Activated CD4-positive, alpha-beta T cell treated with anti-CD3 and anti-CD28 coated beads, Interleukin-2, amount 10 ng/mL, durations not matched to agents 24 days and 14 days (primary cell): Measurements from ENCODE around the gene BPGM. TPM values are rescaled to one million over a fixed set of nuclear protein-coding genes. Genes with fewer than 3 reads are reported as not detected.
"Not testable (repeated sequence)": the region's sequence is repeated elsewhere in the genome, so short reads cannot be mapped to it uniquely, and the experiment has no call there.

Experiments used
- DNase-seq: peaks from one replicate; pipeline ENCODE4 v3.0.0; 2022
- H3K27ac Mint-ChIP-seq: one replicate; pipeline ENCODE4 v1.8.0; 2022; ENCODE audit warnings: mild to moderate bottlenecking, mixed read lengths
- H3K27me3 Mint-ChIP-seq: one replicate; pipeline ENCODE4 v1.8.0; 2022; ENCODE audit warnings: mixed read lengths
- H3K36me3 Mint-ChIP-seq: one replicate; pipeline ENCODE4 v1.8.0; 2022; ENCODE audit warnings: low read depth, mild to moderate bottlenecking, mixed read lengths
- H3K4me1 Mint-ChIP-seq: one replicate; pipeline ENCODE4 v1.8.0; 2021; ENCODE audit warnings: mixed read lengths
- H3K4me3 Mint-ChIP-seq: one replicate; pipeline ENCODE4 v1.8.0; 2022; ENCODE audit warnings: mild to moderate bottlenecking, moderate library complexity, mixed read lengths
- H3K9me3 Mint-ChIP-seq: one replicate; pipeline ENCODE4 v1.8.0; 2021; ENCODE audit warnings: mixed read lengths
- intact Hi-C: fragments of 100-400 bp; cut with micrococcal nuclease; formaldehyde crosslinking; loops from one replicate; pipeline ENCODE4 v1.15.1; 2023
- total RNA-seq: library from RNA; stranded (reverse); gene quantifications from 2 replicates; pipeline ENCODE4 v1.2.3, GENCODE V29; 2022

BPGM gene
- total RNA-seq, 1 donor from 2014 or later = 22.6 TPM

DNA sequence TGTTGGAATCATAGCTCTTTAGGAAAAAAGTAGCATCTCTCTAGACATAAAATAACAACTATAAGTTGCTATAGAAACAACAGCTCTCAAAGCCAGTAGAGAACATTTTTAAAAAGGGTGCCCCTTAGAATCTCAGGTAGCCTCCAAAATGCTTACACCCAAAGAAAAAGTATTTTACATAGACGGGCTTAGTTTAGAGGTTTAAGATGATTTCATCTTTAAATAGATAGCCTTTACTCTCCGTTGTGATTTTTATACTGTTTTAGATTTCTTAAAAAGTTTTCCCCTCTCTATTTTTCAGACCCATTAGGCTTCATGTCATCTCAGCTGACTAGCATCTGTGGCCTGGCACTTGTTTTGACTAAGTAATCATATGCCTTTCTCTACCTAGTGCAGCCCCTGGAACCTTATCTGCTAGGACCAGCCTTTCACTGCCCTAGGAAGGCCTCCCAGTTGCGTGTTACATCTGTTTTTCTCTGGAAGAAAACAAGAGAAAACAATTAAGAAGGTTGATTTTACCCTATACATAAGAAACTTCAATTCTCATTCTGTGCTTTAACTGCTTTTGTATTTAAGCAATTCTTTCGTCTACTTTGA lies 6.9 kb upstream of the BPGM start:
- intact Hi-C loops = loop anchor here (10.0 kb wide), 1 partner anchor 1335 kb away; the partner anchor contains the start of gene MTPN
- Mint-ChIP-seq H3K4me3 (no peak overlapping the region), H3K4me1 (peaks cover 39% of the 10 kb centered on the region), H3K27me3 (no peaks in the 10 kb centered on the region), H3K9me3 (peaks cover 6% of the 10 kb centered on the region), H3K36me3 (peaks cover 2% of the 10 kb centered on the region), H3K27ac (no peak overlapping the region)
- DNase-seq = no peak

DNA sequence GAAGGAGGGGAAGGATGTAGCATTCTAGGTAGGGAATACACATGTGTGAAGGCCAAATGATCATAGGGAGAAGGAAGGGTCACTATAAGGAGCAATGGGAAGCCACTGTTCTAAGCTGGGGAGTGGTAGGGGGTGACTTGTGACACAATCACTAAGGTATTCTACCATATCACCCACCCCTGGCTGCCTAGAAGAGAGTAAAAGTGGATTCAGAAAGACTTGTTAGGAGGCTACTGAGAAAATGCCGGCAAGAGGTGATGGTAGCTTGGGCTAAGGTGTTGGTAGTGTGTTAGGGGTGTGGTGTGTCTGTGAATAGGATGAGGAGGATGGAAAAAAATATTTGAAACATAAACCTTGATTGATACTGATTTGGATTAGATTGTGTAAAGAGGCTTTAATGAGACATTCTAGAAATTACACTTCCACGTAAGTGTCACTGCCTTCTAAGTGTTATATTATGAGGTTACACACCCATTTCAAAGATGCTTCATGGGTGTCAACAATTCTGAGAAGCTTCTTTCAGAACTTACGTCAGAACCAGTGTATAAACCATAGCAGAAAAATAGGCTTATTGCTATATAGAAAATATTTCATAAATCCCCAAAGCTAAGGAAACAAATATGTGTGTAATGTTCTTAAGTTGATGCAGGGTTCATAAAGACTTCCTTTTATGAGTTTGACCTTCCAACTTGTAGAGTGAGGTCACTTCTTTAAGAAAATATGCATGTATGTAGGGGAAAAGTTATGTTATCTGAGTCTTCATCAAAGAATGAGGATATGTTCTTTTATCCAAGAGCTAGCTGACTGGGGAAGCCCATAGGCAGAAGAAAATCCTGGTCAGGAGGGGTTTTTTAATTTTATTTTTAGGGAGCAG lies 5.6 kb upstream of the BPGM start:
- Mint-ChIP-seq H3K27me3 (no peaks in the 10 kb centered on the region), H3K36me3 (peaks cover 2% of the 10 kb centered on the region), H3K4me3 (no peak overlapping the region), H3K9me3 (peaks cover 6% of the 10 kb centered on the region), H3K4me1 (peaks cover 32% of the 10 kb centered on the region), H3K27ac (peak overlapping the region; percentile 39)
- DNase-seq = no peak
- intact Hi-C loops = loop anchor here (10.0 kb wide), 1 partner anchor 1334 kb away; the partner anchor contains the start of gene MTPN

DNA sequence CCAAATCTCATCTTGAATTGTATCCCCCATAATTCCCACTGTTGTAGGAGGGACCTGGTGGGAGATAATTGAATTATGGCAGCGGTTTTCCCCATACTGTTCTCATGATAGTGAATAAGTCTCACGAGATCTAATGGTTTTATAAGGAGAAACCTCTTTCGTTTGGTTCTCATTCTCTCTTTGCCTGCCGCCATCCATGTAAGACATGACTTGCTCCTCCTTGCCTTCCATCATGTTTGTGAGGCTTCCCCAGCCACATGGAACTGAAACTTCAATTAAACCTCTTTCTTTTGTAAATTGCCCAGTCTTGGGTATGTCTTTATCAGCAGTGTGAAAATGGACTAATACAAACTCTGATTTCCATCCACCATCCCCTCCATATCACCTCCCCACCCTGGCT lies 4.7 kb upstream of the BPGM start:
- H3K27ac Mint-ChIP-seq, H3K4me3 Mint-ChIP-seq, DNase-seq, H3K9me3 Mint-ChIP-seq, H3K27me3 Mint-ChIP-seq, H3K36me3 Mint-ChIP-seq: not testable (repeated sequence)
- H3K4me1 Mint-ChIP-seq = peaks cover 25% of the 10 kb centered on the region
- intact Hi-C loops = loop anchor here (10.0 kb wide), 1 partner anchor 1333 kb away; the partner anchor contains the start of gene MTPN

DNA sequence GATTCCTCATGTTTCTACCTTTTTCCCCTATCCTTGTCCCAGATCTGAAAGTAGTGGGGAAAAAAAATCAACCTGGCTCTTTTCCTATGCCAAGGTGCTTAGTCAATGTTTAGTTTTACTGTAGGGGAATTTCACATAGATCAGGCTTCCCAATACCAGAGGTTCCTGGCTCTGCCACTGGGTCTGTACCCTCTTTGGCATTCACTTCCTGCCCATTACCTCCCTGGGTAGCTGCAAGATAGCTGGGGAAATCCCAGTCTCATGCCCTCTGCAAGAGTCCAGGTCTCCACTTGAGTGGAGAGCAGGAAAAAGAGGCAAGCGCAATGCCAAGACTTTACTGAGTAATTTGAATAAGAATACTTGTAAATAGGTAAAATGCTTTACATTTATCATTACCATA lies 3.5 kb upstream of the BPGM start:
- Mint-ChIP-seq H3K4me1 (peaks cover 21% of the 10 kb centered on the region), H3K27ac (no peak overlapping the region), H3K27me3 (no peaks in the 10 kb centered on the region), H3K36me3 (no peaks in the 10 kb centered on the region), H3K9me3 (peaks cover 6% of the 10 kb centered on the region), H3K4me3 (no peak overlapping the region)
- no peak for DNase-seq
- intact Hi-C loops = loop anchor here (10.0 kb wide), 1 partner anchor 1332 kb away; the partner anchor contains the start of gene MTPN

DNA sequence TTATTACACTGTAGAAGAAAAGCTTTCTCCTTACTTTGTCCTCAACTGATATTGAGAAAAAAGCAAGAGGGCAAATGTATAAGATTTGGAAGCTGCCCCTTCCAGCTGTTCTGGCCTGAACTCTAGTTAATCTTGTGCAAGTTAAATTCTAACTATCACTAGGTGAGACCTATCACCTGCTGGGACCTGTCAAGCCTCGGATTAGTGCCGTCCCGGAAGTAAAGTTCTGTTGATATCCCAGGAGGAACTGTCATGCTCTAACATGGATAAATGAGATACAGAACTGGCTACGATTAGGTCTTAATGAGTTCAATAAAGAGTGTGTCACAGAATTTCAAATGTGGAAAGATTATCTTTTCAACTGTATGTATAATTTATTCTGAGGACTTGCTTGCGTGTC lies 1.2 kb upstream of the BPGM start:
- peaks cover 31% of the 10 kb centered on the region for H3K4me1 Mint-ChIP-seq
- no peak overlapping the region for H3K4me3 Mint-ChIP-seq
- H3K36me3 Mint-ChIP-seq = peaks cover 14% of the 10 kb centered on the region
- no peak for DNase-seq
- no peak overlapping the region for H3K27ac Mint-ChIP-seq
- no peaks in the 10 kb centered on the region for H3K27me3 Mint-ChIP-seq
- intact Hi-C loops = loop anchor here (5.0 to 10.0 kb wide), 4 partner anchors 107 to 1329 kb away; partner anchors contain the start of genes CNOT4, MTPN and TMEM140
- peaks cover 6% of the 10 kb centered on the region for H3K9me3 Mint-ChIP-seq

DNA sequence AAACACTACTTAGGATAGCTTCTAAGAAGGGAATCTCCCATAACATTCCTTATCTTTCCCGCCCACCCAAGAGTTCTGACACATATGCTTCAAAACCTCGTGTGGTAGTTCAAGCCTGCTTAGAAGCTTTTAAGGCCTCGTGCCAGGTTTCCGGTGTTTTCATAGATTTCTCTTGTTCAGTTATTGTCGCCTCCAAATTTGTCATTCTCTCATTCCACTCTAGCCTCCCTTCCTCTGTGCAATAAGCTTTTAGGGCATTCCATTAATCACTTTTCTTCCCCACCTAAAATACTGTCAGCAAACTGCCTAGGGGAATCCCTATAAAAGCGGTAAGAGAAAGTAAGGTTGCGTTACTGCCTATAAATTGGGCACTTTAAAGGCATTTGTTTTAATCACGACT lies 718 bp upstream of the BPGM start:
- H3K27ac Mint-ChIP-seq = no peak overlapping the region
- no peaks in the 10 kb centered on the region for H3K27me3 Mint-ChIP-seq
- H3K9me3 Mint-ChIP-seq = peaks cover 6% of the 10 kb centered on the region
- peaks cover 28% of the 10 kb centered on the region for H3K4me1 Mint-ChIP-seq
- intact Hi-C loops = loop anchor here (1.0 to 10.0 kb wide), 12 partner anchors 23 to 1329 kb away; partner anchors contain the start of genes AKR1B1, CNOT4, CYREN and MTPN
- no peak overlapping the region for H3K4me3 Mint-ChIP-seq
- H3K36me3 Mint-ChIP-seq = peaks cover 14% of the 10 kb centered on the region
- DNase-seq = peak; percentile 70

DNA sequence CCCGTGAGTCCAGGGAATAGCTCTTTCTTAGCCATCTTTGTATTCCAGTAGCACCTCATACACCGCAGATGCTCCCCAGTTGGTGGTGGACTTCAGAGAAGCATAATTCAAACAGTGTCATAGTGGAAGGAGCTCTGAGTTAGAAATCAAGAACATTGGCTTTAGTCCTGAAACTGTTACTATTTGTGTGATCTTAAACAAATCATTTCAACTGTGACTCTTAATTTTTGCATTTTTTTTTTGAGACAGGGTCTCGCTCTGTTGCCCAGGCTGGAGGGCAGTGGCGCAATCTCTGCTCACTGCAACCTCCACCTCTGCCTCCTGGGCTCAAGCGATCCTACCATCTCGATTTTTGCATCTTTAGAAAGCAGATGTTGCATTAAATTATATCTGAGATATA lies 1.8 kb downstream of the BPGM start:
- Mint-ChIP-seq H3K27ac (peak overlapping the region; percentile 47), H3K4me1 (peaks cover 29% of the 10 kb centered on the region), H3K27me3 (no peaks in the 10 kb centered on the region), H3K9me3 (no peaks in the 10 kb centered on the region), H3K36me3 (peaks cover 14% of the 10 kb centered on the region), H3K4me3 (no peak overlapping the region)
- intact Hi-C loops = loop anchor here (5.0 to 10.0 kb wide), 4 partner anchors 104 to 1326 kb away; partner anchors contain the start of genes CNOT4, MTPN and TMEM140
- no peak for DNase-seq

DNA sequence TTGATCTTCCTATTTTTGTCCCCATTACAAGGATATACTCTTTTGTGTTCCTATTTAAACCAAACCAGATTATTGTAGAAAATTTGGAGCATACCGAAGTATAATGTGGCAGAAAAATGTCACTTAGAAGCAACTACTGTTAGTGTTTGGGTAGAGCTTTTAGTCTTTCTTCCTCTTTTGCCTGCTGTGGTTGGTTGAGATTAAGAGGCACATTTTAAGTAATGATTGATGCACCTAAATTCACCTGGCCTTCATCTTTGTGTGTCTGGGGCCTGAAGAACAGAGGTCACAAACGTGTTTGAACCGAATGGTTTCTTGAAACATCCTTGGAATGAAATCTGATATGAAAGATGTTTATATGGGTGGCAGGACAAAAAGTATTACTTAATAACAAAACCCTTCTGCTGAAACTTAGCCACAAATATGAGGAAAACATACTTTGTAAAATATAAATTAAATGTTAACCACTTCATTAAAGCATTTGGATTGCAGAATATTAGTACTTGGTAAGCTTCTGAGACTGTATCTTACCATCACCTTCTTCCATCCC lies 2.6 kb downstream of the BPGM start:
- intact Hi-C loops = loop anchor here (5.0 to 10.0 kb wide), 4 partner anchors 103 to 1326 kb away; partner anchors contain the start of genes CNOT4, MTPN and TMEM140
- Mint-ChIP-seq H3K27ac (no peak overlapping the region), H3K4me1 (peaks cover 37% of the 10 kb centered on the region), H3K9me3 (no peaks in the 10 kb centered on the region), H3K27me3 (no peaks in the 10 kb centered on the region), H3K4me3 (peak overlapping the region; percentile 28), H3K36me3 (peaks cover 18% of the 10 kb centered on the region)
- DNase-seq = no peak

DNA sequence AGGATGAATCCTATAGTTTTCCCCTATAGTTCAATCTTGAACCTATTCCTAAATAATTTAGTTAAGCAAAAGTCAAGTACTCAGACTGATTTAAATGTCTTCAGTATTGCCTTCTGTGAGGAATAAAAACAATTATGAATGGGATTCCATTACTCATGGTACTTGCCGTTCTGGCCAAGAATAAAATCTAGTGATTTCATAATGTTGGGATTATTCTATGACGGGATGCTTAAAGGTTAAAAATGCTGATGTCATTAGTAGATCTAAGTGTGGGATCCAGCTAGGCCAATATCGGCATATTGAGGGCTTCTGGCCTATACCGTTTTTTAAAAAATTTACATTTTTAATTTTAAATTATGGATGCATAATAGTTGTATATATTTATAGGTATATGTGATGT lies 5.3 kb downstream of the BPGM start:
- Mint-ChIP-seq H3K36me3 (peaks cover 40% of the 10 kb centered on the region), H3K9me3 (peaks cover 13% of the 10 kb centered on the region), H3K4me1 (peaks cover 41% of the 10 kb centered on the region), H3K27me3 (no peaks in the 10 kb centered on the region), H3K4me3 (no peak overlapping the region), H3K27ac (no peak overlapping the region)
- no peak for DNase-seq
- intact Hi-C loops = no loop called here

DNA sequence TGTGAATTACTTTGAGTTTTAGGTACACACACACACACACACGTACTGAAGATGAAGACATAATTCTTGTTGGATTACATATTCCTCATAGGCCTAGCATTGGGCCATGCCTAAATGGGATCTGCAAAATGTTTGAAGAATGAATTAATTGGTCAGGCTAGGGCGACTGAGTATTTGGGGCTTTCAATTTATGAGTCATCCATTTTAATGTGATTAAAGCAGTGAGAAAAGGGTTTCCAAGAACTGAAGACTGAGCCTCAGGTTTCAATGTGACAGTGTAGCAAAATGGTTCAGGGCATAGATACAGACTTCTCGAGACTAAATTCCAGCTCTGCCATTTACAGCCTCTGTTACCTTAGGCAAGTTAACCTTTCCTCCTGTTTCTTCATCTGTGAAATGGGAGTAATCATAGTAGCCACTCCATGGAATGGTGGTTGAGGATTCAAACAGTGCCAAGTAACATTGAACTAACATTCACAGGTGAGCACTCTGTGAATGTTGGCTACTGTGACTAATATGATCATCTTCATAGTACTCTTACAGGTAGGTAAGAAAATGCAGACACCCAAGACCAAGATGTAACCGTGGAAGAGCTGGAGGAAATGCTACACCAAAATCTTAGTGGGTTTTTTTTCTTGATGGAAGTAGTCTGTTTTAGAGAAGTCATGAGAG lies 7.6 kb downstream of the BPGM start:
- peak overlapping the region; percentile 42 for H3K27ac Mint-ChIP-seq
- H3K9me3 Mint-ChIP-seq = peaks cover 15% of the 10 kb centered on the region
- no peak for DNase-seq
- peaks cover 41% of the 10 kb centered on the region for H3K4me1 Mint-ChIP-seq
- H3K36me3 Mint-ChIP-seq = peaks cover 51% of the 10 kb centered on the region
- intact Hi-C loops = no loop called here
- H3K27me3 Mint-ChIP-seq = no peaks in the 10 kb centered on the region
- H3K4me3 Mint-ChIP-seq = peak overlapping the region; percentile 13

DNA sequence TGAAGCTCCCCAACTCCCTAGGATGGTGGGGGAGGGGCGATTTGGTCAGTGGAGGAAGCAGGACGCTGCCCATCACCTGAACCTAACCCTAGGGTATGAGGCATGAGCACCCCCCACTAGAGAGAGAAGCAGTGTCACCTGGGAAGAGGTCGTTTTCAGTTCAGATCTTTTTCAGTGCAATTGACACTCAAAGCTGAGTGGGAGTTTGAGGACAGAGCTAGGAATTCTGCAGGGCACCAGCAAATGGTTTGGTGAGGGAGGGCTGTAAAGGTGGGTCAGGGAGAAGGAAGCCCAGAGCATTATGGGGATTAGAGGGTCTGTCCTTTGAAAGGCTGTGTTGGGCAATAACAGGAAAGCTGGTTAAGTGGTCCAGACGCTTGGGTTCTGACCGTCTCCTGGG lies 10.9 kb downstream of the BPGM start:
- H3K36me3 Mint-ChIP-seq = peaks cover 53% of the 10 kb centered on the region
- H3K27me3 Mint-ChIP-seq = no peaks in the 10 kb centered on the region
- DNase-seq = no peak
- H3K4me3 Mint-ChIP-seq = no peak overlapping the region
- H3K27ac Mint-ChIP-seq = no peak overlapping the region
- H3K9me3 Mint-ChIP-seq = peaks cover 15% of the 10 kb centered on the region
- H3K4me1 Mint-ChIP-seq = peaks cover 31% of the 10 kb centered on the region
- intact Hi-C loops = no loop called here

DNA sequence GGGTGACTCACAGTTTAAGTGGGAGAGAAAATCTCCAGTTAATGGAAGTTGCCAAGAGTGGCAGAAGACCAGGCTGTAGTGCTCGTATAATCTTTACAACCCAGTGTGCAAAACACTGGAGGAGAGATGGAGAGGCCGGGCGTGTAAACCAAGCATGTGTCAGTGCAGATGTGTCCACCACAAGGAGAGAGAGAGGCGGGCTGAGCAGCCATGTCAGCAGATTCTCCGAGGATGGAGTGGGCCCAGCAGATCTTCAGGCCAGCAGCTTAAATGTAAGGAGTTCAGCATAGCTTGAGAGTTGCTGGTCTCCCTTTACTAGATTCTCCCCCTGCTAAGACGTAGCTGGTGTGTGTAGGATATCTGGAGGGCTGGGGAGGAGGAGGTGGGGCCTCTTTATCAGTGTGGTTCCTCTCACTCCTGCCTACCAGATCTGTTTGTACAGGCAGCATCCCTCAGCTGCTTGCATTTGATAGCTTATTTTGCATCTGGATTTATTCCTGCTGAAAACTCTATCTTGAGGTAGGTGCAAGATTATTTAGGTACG lies 13.7 kb downstream of the BPGM start:
- Mint-ChIP-seq H3K4me1 (peaks cover 12% of the 10 kb centered on the region), H3K9me3 (peaks cover 19% of the 10 kb centered on the region), H3K36me3 (peaks cover 56% of the 10 kb centered on the region), H3K27me3 (no peaks in the 10 kb centered on the region), H3K4me3 (no peak overlapping the region), H3K27ac (no peak overlapping the region)
- intact Hi-C loops = no loop called here
- no peak for DNase-seq

DNA sequence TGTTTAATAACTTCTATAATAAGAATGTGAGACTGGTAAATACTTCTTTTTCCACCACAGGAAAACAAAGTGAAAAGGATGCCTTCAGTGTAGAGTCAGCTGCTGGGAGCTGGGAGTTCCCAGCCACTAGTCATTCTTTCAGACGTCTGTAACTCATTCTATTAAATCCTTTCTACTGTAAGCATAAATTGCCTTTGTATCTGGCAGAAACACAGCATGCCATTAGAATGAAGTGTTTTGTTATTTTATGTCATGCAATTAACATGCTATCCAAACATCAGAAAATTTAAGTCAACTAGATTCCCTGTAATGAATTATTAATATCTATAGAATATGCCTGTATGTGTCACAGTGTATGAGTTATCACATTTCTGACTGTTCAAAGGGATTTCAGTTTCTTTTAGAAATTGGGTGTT lies 14.3 kb downstream of the BPGM start:
- H3K9me3 Mint-ChIP-seq = peaks cover 19% of the 10 kb centered on the region
- H3K27ac Mint-ChIP-seq = no peak overlapping the region
- intact Hi-C loops = no loop called here
- H3K36me3 Mint-ChIP-seq = peaks cover 53% of the 10 kb centered on the region
- H3K4me1 Mint-ChIP-seq = peaks cover 12% of the 10 kb centered on the region
- DNase-seq = no peak
- no peak overlapping the region for H3K4me3 Mint-ChIP-seq
- H3K27me3 Mint-ChIP-seq = no peaks in the 10 kb centered on the region
